22Rv1 (cell line): ENCODE measurements around the gene GPRC5A.

ENCODE experiments used
- ZFX ChIP-seq: fragments of 450-650 bp; IDR thresholded peaks from 2 replicates; pipeline ENCODE4 v1.6.1; 2017; ENCODE audit warnings: antibody characterized with exemption, borderline replicate concordance
- TF ChIP-seq, protein P1 (sequence below): fragments of 450-650 bp; IDR thresholded peaks from 2 replicates; pipeline ENCODE4 v1.5.1; 2017; ENCODE audit warnings: mild to moderate bottlenecking

- TF ChIP-seq, protein P1, sequence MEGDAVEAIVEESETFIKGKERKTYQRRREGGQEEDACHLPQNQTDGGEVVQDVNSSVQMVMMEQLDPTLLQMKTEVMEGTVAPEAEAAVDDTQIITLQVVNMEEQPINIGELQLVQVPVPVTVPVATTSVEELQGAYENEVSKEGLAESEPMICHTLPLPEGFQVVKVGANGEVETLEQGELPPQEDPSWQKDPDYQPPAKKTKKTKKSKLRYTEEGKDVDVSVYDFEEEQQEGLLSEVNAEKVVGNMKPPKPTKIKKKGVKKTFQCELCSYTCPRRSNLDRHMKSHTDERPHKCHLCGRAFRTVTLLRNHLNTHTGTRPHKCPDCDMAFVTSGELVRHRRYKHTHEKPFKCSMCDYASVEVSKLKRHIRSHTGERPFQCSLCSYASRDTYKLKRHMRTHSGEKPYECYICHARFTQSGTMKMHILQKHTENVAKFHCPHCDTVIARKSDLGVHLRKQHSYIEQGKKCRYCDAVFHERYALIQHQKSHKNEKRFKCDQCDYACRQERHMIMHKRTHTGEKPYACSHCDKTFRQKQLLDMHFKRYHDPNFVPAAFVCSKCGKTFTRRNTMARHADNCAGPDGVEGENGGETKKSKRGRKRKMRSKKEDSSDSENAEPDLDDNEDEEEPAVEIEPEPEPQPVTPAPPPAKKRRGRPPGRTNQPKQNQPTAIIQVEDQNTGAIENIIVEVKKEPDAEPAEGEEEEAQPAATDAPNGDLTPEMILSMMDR = no peak
- no peak for TF ChIP-seq ZFX
Observed at GRCh38 chr12:12872139-12872933, 19.0 kb upstream of the GPRC5A start.
